Measurements from ENCODE around the gene RFX6.

GRCh38 chr6:116954938-116955337 is 77.9 kb downstream of the RFX6 start:
- no peak for TF ChIP-seq EZH2phosphoT487 (conservative IDR thresholded peaks at IDR 0.05; ENCODE audit: low read length)
- TF ChIP-seq CTCF (IDR thresholded peaks at IDR 0.05; ENCODE audit: insufficient read depth, low read length, poor library complexity, severe bottlenecking), result no peak

Measured in SU-DHL-6 (cell line).